IMR-90 (cell line): Measurements from ENCODE around the gene NAA10. TPM values are rescaled to one million over a fixed set of nuclear protein-coding genes. Genes with fewer than 3 reads are reported as not detected.

ENCODE experiments used
- ATAC-seq: fragments of 200-7000 bp; cut with Tn5 transposase; 2 replicates; pipeline ENCODE4 v1.9.1; 2020; ENCODE audit warnings: low read depth, mild to moderate bottlenecking, moderate library complexity
- BruUV-seq: library from RNA; stranded (reverse); fragments of 400-500 nt; replicated peaks from 2 replicates; lab custom pipeline; 2021; lab: Mats Ljungman, UMichigan
- CTCF ChIA-PET: fragments of 300-600 bp; formaldehyde crosslinking; extraction: SDS; loops from one replicate; lab custom pipeline; 2021; ENCODE audit warnings: antibody characterized with exemption; lab: Yijun Ruan, JAX
- POLR2A ChIA-PET: fragments of 300-600 bp; sonication (Branson Sonifier 250); formaldehyde crosslinking; loops from one replicate; lab custom pipeline; 2022; ENCODE audit warnings: antibody characterized with exemption; ENCODE audit not compliant: unreplicated experiment; lab: Charles Lee
- DNase-seq: peaks from one replicate; pipeline ENCODE4 v3.0.0; 2013
- H2AFZ ChIP-seq: replicated peaks from 2 replicates; pipeline ENCODE3; 2013; ENCODE audit warnings: low read length, mild to moderate bottlenecking; ENCODE audit not compliant: poor library complexity
- H2AK5ac ChIP-seq: 2 replicates; pipeline ENCODE4 v1.6.1; 2013; ENCODE audit warnings: low read depth, low read length, inconsistent platforms
- H2AK9ac ChIP-seq: replicated peaks from 2 replicates; pipeline ENCODE3; 2013; ENCODE audit warnings: mild to moderate bottlenecking, low read depth, low read length, moderate library complexity; ENCODE audit not compliant: poor library complexity
- H2BK120ac ChIP-seq: 2 replicates; pipeline ENCODE4 v1.6.1; 2013; ENCODE audit warnings: low read depth, low read length, inconsistent platforms
- H2BK15ac ChIP-seq: 3 replicates; pipeline ENCODE4 v1.6.1; 2013; ENCODE audit warnings: low read depth, low read length, inconsistent platforms
- H2BK20ac ChIP-seq: 2 replicates; pipeline ENCODE4 v1.6.1; 2013; ENCODE audit warnings: low read depth, mild to moderate bottlenecking, inconsistent platforms, low read length, moderate library complexity
- H2BK5ac ChIP-seq: 2 replicates; pipeline ENCODE4 v1.6.1; 2013; ENCODE audit warnings: mild to moderate bottlenecking, low read depth, low read length, inconsistent platforms; ENCODE audit not compliant: poor library complexity, severe bottlenecking
- H3K14ac ChIP-seq: replicated peaks from 2 replicates; pipeline ENCODE4 v1.6.1; 2013; ENCODE audit warnings: low read depth, low read length, inconsistent platforms
- H3K18ac ChIP-seq: 2 replicates; pipeline ENCODE4 v1.6.1; 2013; ENCODE audit warnings: low read depth, low read length, control low read depth
- H3K23ac ChIP-seq: 2 replicates; pipeline ENCODE4 v1.6.1; 2013; ENCODE audit warnings: low read depth, low read length, inconsistent platforms
- H3K27ac ChIP-seq: 2 replicates; pipeline ENCODE4 v1.5.1; 2013; ENCODE audit warnings: mild to moderate bottlenecking, control low read depth, low read length; ENCODE audit not compliant: insufficient read depth
- H3K27me3 ChIP-seq: 2 replicates; pipeline ENCODE4 v1.6.1; 2013; ENCODE audit warnings: low read length; ENCODE audit not compliant: control insufficient read depth, insufficient read depth
- H3K36me3 ChIP-seq: 2 replicates; pipeline ENCODE4 v1.6.1; 2013; ENCODE audit warnings: low read length, mixed read lengths; ENCODE audit not compliant: control insufficient read depth, insufficient read depth
- H3K4ac ChIP-seq: 2 replicates; pipeline ENCODE4 v1.6.1; 2013; ENCODE audit warnings: low read depth, low read length, inconsistent platforms
- H3K4me1 ChIP-seq: 2 replicates; pipeline ENCODE4 v1.6.1; 2013; ENCODE audit warnings: low read length, mixed read lengths; ENCODE audit not compliant: control insufficient read depth, insufficient read depth
- H3K4me2 ChIP-seq: 2 replicates; pipeline ENCODE4 v1.6.1; 2013; ENCODE audit warnings: low read depth, mild to moderate bottlenecking, control low read depth, low read length, moderate library complexity
- H3K4me3 ChIP-seq: 2 replicates; pipeline ENCODE4 v1.5.1; 2013; ENCODE audit warnings: low read depth, mild to moderate bottlenecking, control low read depth, low read length, moderate library complexity; ENCODE audit not compliant: insufficient read depth
- H3K56ac ChIP-seq: 2 replicates; pipeline ENCODE4 v1.6.1; 2013; ENCODE audit warnings: low read length, inconsistent platforms; ENCODE audit not compliant: insufficient read depth; ENCODE audit errors: extremely low read depth
- H3K79me1 ChIP-seq, 2 experiments: 2 replicates each; pipeline ENCODE4 v1.6.1; 2013; ENCODE audit warnings: low read length in 2 of 2, inconsistent platforms in 1 of 2, low read depth in 1 of 2
- H3K9ac ChIP-seq: 2 replicates; pipeline ENCODE4 v1.6.1; 2013; ENCODE audit warnings: low read depth, low read length, control low read depth
- H3K9me1 ChIP-seq: 2 replicates; pipeline ENCODE4 v1.6.1; 2013; ENCODE audit warnings: low read length, inconsistent platforms; ENCODE audit not compliant: insufficient read depth
- H3K9me3 ChIP-seq: 2 replicates; pipeline ENCODE4 v1.6.1; 2013; ENCODE audit warnings: low read length; ENCODE audit not compliant: control insufficient read depth, insufficient read depth
- H4K20me1 ChIP-seq: 2 replicates; pipeline ENCODE4 v1.6.1; 2013; ENCODE audit warnings: low read length, inconsistent platforms; ENCODE audit not compliant: insufficient read depth
- H4K5ac ChIP-seq: 2 replicates; pipeline ENCODE4 v1.6.1; 2013; ENCODE audit warnings: mild to moderate bottlenecking, low read depth, low read length, control low read depth
- H4K8ac ChIP-seq, 2 experiments: 2 replicates each; pipeline ENCODE4 v1.6.1; 2013; ENCODE audit warnings: low read depth in 2 of 2, low read length in 2 of 2, control low read depth in 1 of 2, inconsistent platforms in 1 of 2
- H4K91ac ChIP-seq: 2 replicates; pipeline ENCODE4 v1.6.1; 2013; ENCODE audit warnings: low read depth, low read length, inconsistent platforms; ENCODE audit not compliant: insufficient read depth
- BHLHE40 ChIP-seq: fragments of 150-350 bp; IDR thresholded peaks from 2 replicates; pipeline ENCODE4 v1.6.1; 2016; ENCODE audit warnings: mild to moderate bottlenecking, low read depth, low read length
- CHD1 ChIP-seq: IDR thresholded peaks from 2 replicates; pipeline ENCODE4 v1.6.1; 2012; ENCODE audit warnings: low read depth, low read length, improper control_type of control experiment
- FOS ChIP-seq: fragments of 150-350 bp; IDR thresholded peaks from 2 replicates; pipeline ENCODE4 v1.6.1; 2016; ENCODE audit warnings: low read depth, low read length
- MAZ ChIP-seq: IDR thresholded peaks from 2 replicates; pipeline ENCODE4 v1.6.1; 2012; ENCODE audit warnings: low read depth, mild to moderate bottlenecking, low read length, improper control_type of control experiment, moderate library complexity, borderline replicate concordance
- MXI1 ChIP-seq: IDR thresholded peaks from 2 replicates; pipeline ENCODE4 v1.6.1; 2012; ENCODE audit warnings: low read depth, mild to moderate bottlenecking, low read length, moderate library complexity, borderline replicate concordance
- RFX5 ChIP-seq: IDR thresholded peaks from 2 replicates; pipeline ENCODE4 v1.8.0; 2012; ENCODE audit warnings: low read depth, mild to moderate bottlenecking, low read length, moderate library complexity
- SMC3 ChIP-seq: fragments of 150-350 bp; IDR thresholded peaks from 2 replicates; pipeline ENCODE4 v1.6.1; 2016; ENCODE audit warnings: low read depth, mild to moderate bottlenecking, antibody characterized with exemption, low read length, moderate library complexity
- USF2 ChIP-seq: fragments of 150-350 bp; IDR thresholded peaks from 2 replicates; pipeline ENCODE4 v1.6.1; 2017; ENCODE audit warnings: mild to moderate bottlenecking, antibody characterized with exemption, low read length, low read depth
- WGBS, 2 experiments: methylation state at CpG; one replicate each; pipeline versions ENCODE4 v1.1.5 to v1.1.7; 2013; ENCODE audit warnings: missing lambda C conversion rate in 2 of 2; ENCODE audit not compliant: insufficient read length in 1 of 2; ENCODE audit errors: extremely low coverage in 2 of 2; 5-methylcytosine and 5-hydroxymethylcytosine counted together
- dilution Hi-C: fragments of 300-500 bp; cut with HindIII; formaldehyde crosslinking; loops from one replicate; pipeline ENCODE4 v1.14.3; 2018; ENCODE audit warnings: low sequenced_read_pairs; ENCODE audit not compliant: unreplicated experiment
- in situ Hi-C: fragments of 300-500 bp; cut with MboI; formaldehyde crosslinking; loops from 3 replicates; pipeline ENCODE4 v1.14.3; 2019; ENCODE audit warnings: low sequenced_read_pairs, inconsistent platforms, mixed read lengths
- intact Hi-C: fragments of 100-400 bp; cut with micrococcal nuclease; formaldehyde crosslinking; loops from 2 replicates; pipeline ENCODE4 v1.10.0; 2022
- polyA plus RNA-seq, 3 experiments: library from polyadenylated mRNA; depleted of rRNA; stranded (reverse); fragments of >200 nt; gene quantifications; 2 replicates each; pipeline ENCODE4 v1.2.3, GENCODE V29; 2012; ENCODE audit warnings: low replicate concordance in 1 of 3
- total RNA-seq: library from RNA; depleted of rRNA; stranded (reverse); fragments of >200 nt; gene quantifications from 2 replicates; pipeline ENCODE4 v1.2.3, GENCODE V29; 2012

The NAA10 gene
- total and polyA plus RNA-seq, 2 of the 4 experiments (the other 2 are of a cell fraction), result 98.6 to 172 TPM

- Histone ChIP-seq H2BK20ac (no peak overlapping the region), H3K4me2 (no peak overlapping the region), H3K56ac (no peak overlapping the region), H2BK120ac (no peak overlapping the region), H4K5ac (no peak overlapping the region), H3K27me3 (no peaks in the 10 kb centered on the region), H2AK9ac (no peak overlapping the region), H3K14ac (no peak overlapping the region), H3K9me1 (no peaks in the 10 kb centered on the region), H3K23ac (no peak overlapping the region), H3K4me1 (peaks cover 4% of the 10 kb centered on the region), H2BK5ac (no peak overlapping the region), H4K91ac (no peak overlapping the region), H4K20me1 (no peaks in the 10 kb centered on the region), H3K79me1 (peaks cover 0 to 6% of the 10 kb centered on the region in 2 experiments; a peak in 1 of 4 replicates), H3K4ac (no peak overlapping the region), H3K9ac (no peak overlapping the region), H3K18ac (no peak overlapping the region), H3K9me3 (no peaks in the 10 kb centered on the region), H2AK5ac (no peak overlapping the region), H3K36me3 (peaks cover 35% of the 10 kb centered on the region), H2BK15ac (no peak overlapping the region), H3K4me3 (no peak overlapping the region), H4K8ac (no peak overlapping the region), H3K27ac (no peak overlapping the region), H2AFZ (no peak overlapping the region)
- ChIA-PET CTCF (no interaction called here), POLR2A (no interaction called here)
- DNase-seq, result no peak
- dilution Hi-C loops, result no loop called here
- TF ChIP-seq MXI1, result no peak
- no peak for TF ChIP-seq FOS
- TF ChIP-seq BHLHE40, result no peak
- TF ChIP-seq USF2, result no peak
- TF ChIP-seq RFX5, result no peak
- no peak for TF ChIP-seq SMC3
- TF ChIP-seq MAZ, result no peak
- no peak for TF ChIP-seq CHD1
- WGBS, 2 experiments, result 63% methylated on average over 2 of the region's 30 CpGs; no CpG with 5 or more reads in 1 of the 2 experiments
- in situ Hi-C loops, result no loop called here
- no peak for ATAC-seq
- intact Hi-C loops, result no loop called here
- BruUV-seq, result no TSS peak
Observed at GRCh38 chrX:153948847-153949805, 14.3 kb upstream of the NAA10 start.
